Fibroblast of mammary gland (primary cell): ENCODE results near the gene ARHGAP30.

Experiments
- DNase-seq: peaks from one replicate; pipeline ENCODE4 v3.0.0-alpha.2; 2010; ENCODE audit warnings: low read depth
- H3K4me3 ChIP-seq: 2 replicates; pipeline ENCODE4 v1.5.1; 2011; ENCODE audit warnings: low read depth, mild to moderate bottlenecking, low read length, moderate library complexity; ENCODE audit not compliant: control insufficient read depth
- TF ChIP-seq, protein P1 (sequence below): conservative IDR thresholded peaks from 2 replicates; pipeline ENCODE4 v1.5.1; 2011; ENCODE audit warnings: low read depth, low read length, inconsistent platforms; ENCODE audit not compliant: control insufficient read depth, insufficient read depth

The ARHGAP30 gene

DNA sequence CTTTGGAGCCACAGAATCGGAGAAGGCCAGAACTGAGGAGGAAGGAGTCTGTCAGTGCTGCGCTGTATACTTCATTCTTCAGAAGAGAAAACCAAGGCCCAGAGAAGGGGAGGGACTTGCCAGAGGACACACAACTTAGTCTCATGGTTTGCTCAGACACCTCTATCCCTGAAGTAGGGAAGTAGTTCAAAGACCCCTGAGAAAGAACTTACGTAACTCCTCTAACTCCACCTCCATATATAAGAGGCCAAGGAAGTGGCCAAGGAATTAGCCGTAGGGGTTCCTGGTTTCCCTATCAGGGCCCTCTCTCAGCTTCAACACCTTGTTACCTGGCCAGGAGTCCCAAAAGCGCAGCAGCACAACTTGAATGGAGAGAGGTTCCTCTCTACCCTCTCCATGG is 20.2 kb upstream of the ARHGAP30 start:
- H3K4me3 ChIP-seq = no peak overlapping the region
- TF ChIP-seq, protein P1, sequence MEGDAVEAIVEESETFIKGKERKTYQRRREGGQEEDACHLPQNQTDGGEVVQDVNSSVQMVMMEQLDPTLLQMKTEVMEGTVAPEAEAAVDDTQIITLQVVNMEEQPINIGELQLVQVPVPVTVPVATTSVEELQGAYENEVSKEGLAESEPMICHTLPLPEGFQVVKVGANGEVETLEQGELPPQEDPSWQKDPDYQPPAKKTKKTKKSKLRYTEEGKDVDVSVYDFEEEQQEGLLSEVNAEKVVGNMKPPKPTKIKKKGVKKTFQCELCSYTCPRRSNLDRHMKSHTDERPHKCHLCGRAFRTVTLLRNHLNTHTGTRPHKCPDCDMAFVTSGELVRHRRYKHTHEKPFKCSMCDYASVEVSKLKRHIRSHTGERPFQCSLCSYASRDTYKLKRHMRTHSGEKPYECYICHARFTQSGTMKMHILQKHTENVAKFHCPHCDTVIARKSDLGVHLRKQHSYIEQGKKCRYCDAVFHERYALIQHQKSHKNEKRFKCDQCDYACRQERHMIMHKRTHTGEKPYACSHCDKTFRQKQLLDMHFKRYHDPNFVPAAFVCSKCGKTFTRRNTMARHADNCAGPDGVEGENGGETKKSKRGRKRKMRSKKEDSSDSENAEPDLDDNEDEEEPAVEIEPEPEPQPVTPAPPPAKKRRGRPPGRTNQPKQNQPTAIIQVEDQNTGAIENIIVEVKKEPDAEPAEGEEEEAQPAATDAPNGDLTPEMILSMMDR = no peak
- no peak for DNase-seq

DNA sequence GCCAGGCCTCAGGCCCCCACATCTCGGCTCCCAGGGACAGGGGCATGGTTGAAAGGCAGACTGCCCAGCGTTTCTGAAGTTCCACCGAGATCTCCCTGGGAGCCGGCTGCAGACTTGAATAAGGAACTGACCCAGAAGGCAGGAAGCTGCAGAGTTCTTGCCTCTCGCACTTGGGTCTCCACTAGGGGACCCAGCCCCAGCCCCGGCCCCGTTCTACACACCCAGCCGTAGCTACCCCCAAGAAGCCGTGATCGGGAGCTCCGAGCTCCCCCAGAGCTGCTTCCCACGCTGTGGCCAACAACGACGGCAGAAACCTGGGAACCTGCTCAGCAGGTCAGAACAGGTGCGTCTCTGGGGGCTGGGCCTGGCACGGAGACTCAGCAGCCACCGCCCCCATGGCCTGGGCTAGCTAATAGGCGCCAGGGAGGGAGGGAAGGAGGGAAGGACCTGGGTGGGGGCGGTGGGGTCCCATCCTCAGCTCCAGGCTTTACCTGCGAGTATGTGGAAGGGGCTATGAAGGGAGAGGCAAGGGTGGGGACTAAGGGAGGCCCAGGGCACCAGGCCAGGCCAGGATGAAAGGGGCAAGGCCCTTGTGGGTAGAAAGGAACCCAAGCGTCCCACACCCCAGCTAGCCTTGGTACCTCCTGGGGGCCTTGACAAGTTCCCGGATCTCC is 19.7 kb upstream of the ARHGAP30 start, which contains the start of gene NECTIN4:
Gene NECTIN4, minus strand, starts transcription at position 308 of the 674 bp plus-strand sequence. Its CDS starts 262 bp downstream, at position 46.
- DNase-seq = no peak
- H3K4me3 ChIP-seq = no peak within 1 kb of the TSS
- TF ChIP-seq, protein P1 = no peak

DNA sequence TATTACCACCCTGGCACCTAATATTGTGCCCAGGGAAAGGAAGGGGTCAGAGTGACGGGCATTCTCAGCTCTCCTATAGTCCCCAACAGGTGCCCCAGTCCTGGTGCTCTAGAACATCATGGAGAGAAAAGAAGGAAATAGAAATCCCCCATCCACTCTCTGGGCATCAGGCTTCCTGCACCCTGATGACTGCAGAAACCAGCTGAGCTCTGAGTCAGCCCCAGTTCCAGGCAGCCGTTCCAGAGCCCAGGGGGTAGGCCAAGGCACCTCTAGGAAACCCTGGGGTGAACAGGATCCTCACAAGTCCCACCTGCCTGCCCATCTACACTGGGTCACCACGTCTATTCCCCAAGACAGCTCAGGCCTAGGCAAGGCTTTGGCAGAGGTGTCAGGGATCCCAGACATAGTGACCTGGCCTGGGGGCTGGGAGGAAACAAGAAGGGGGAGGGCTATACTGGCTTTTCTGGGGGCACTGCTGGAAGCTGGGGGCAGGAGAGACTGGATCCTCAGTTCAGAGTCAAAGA is 19.0 kb upstream of the ARHGAP30 start:
- peak; percentile 68 for DNase-seq
- H3K4me3 ChIP-seq = no peak overlapping the region
- TF ChIP-seq, protein P1 = no peak

GRCh38 chr1:161086457-161086856 is 16.8 kb upstream of the ARHGAP30 start:
- H3K4me3 ChIP-seq = no peak overlapping the region
- no peak for DNase-seq
- TF ChIP-seq, protein P1 = no peak

DNA sequence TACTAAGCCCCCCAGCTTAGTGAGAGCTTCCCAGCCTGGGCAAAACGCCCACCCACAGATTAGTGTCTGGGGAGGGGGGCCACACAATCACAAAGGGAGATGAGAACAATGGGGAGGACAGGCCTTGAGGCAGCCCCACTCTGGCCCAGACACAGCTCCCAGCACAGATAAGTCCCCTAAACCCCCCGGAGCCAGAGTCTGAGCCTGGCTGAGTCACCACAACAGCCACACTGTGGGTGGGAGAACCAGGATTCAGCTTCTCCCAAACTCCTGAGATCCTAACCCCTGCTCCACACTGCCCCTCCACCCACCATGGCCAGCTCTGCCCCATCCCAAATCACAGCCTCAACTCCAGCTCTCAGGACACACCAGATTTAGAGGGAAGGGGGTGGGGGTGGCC is 15.5 kb upstream of the ARHGAP30 start:
- DNase-seq = peak; percentile 49
- TF ChIP-seq, protein P1 = no peak
- H3K4me3 ChIP-seq = no peak overlapping the region

DNA sequence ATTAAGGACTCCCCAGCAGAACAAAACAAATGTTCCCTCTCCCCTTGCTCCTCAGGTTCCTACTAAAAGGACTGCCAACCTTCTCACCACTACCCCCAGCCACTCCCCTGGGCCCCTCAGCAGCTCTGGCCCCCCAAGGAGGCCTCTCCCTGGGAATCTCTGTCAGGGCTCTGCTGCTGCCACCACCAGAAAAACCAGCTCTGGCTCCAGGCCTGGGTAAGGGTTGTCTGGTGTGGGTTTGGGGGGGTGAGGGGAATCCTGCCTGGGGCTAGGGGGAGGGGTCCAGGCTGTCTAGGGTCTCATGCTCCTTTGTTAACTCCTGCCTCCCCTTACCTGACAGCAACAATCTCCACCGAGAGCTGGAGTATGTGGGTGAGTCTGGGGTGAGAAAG is 14.9 kb upstream of the ARHGAP30 start:
- TF ChIP-seq, protein P1 = no peak
- no peak overlapping the region for H3K4me3 ChIP-seq
- no peak for DNase-seq
